Tibial nerve (tissue), 4 donors: ENCODE data around the gene SV2B. TPM values are rescaled to one million over a fixed set of nuclear protein-coding genes. Genes with fewer than 3 reads are reported as not detected.
A peak's percentile ranks its signal among the peaks of the same experiment; 100 is the strongest.

Source experiments
- DNase-seq, 2 donors: peaks; one replicate each; pipeline ENCODE4 v3.0.0-alpha.2; 2019; ENCODE audit warnings: low spot score in 2 of 2
- H3K27ac ChIP-seq, 4 donors: fragments of 200-600 bp; sonication (generic) in 3 of 4; one replicate each; pipeline ENCODE4 v1.5.1; 2017 to 2019; ENCODE audit warnings: mild to moderate bottlenecking in 1 of 4
- H3K27me3 ChIP-seq, 2 donors: fragments of 200-600 bp; sonication (generic) in 1 of 2; one replicate each; pipeline versions ENCODE4 v1.5.1 to v1.6.0; 2017 to 2019
- H3K36me3 ChIP-seq, 3 donors: fragments of 200-600 bp; sonication (generic); one replicate each; pipeline ENCODE4 v1.5.1; 2018 to 2019
- H3K4me1 ChIP-seq, 4 donors: fragments of 200-600 bp; sonication (generic) in 3 of 4; one replicate each; pipeline ENCODE4 v1.5.1; 2017 to 2019
- H3K4me3 ChIP-seq, 4 donors: fragments of 200-600 bp; sonication (generic) in 3 of 4; one replicate each; pipeline ENCODE4 v1.5.1; 2017 to 2019; ENCODE audit warnings: mild to moderate bottlenecking in 1 of 4, moderate library complexity in 1 of 4
- H3K9me3 ChIP-seq, 4 donors: fragments of 200-600 bp; sonication (generic) in 3 of 4; one replicate each; pipeline ENCODE4 v1.5.1; 2017 to 2019
- CTCF ChIP-seq, 5 experiments: fragments of 200-600 bp in 3 of 5; fragments of 450-650 bp in 2 of 5; sonication (generic) in 3 of 5; IDR thresholded peaks; one replicate each; pipeline ENCODE4 v1.5.1; 2016 to 2019; ENCODE audit warnings: antibody characterized with exemption in 5 of 5, mild to moderate bottlenecking in 3 of 5, moderate library complexity in 2 of 5
- EP300 ChIP-seq, 2 donors: sonication (generic); formaldehyde crosslinking; IDR thresholded peaks; one replicate each; pipeline ENCODE4 v1.6.1; 2017; ENCODE audit warnings: antibody characterized with exemption in 2 of 2, mild to moderate bottlenecking in 1 of 2
- POLR2A ChIP-seq, 2 donors: fragments of 450-650 bp; IDR thresholded peaks; one replicate each; pipeline ENCODE4 v1.6.1; 2017; ENCODE audit warnings: antibody characterized with exemption in 2 of 2, mild to moderate bottlenecking in 2 of 2, moderate library complexity in 2 of 2
- WGBS, 2 donors: methylation state at CpG; one replicate each; pipeline ENCODE4 v1.1.5; 2018; 5-methylcytosine and 5-hydroxymethylcytosine counted together
- total RNA-seq, 4 donors: library from RNA; depleted of rRNA; stranded (reverse); fragments of >200 nt; gene quantifications; one replicate each; pipeline ENCODE4 v1.1.0, GENCODE V29; 2016

SV2B gene
- total RNA-seq, 4 donors from 2014 or later: 8.3 to 20.5 (median 17.1) TPM

GRCh38 chr15:91264651-91265351 is 164.7 kb downstream of the SV2B start:
- peak in 1 of 2 donors; percentile 17 for DNase-seq
- peak overlapping the region in 1 of 4 donors; percentile 16 for H3K4me3 ChIP-seq
- H3K36me3 ChIP-seq: no peaks in the 10 kb centered on the region
- 62 to 69% methylated on average over 11 of the region's 11 CpGs for WGBS, 2 donors
- H3K27me3 ChIP-seq: no peaks in the 10 kb centered on the region
- no peaks in the 10 kb centered on the region for H3K9me3 ChIP-seq
- TF ChIP-seq POLR2A (IDR thresholded peaks at IDR 0.05): no peak
- no peak for TF ChIP-seq EP300 (IDR thresholded peaks at IDR 0.05)
- TF ChIP-seq CTCF (IDR thresholded peaks at IDR 0.05): no peak
- H3K4me1 ChIP-seq: peaks cover 0 to 34% (median 15%) of the 10 kb centered on the region in 4 donors
- peak overlapping the region; percentile 23 to 84 (median 53) for H3K27ac ChIP-seq

DNA sequence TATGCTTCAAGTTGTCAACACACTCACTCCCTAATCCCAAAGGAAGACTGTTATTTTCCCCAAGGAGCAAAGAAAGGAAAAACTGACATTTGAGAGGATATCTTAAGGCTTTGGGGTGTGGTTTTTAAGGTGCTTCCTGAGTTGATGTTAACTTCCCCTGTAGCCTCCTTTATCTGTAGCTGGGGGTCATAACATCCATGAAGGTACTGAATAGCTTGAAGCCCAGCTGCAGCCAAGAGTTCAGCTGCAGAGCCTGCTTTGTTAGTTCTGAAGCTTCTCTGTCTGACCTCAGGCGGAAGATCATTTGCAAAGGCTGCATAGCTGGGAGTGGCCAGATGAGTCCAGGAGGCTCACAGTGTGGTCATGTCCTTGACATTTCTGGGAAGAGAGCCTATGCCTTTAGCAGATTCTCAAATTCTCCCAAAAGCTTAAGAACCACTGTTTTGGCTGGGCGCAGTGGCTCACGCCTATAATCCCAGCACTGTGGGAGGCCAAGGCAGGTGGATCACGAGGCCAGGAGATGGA is 165.4 kb downstream of the SV2B start:
- DNase-seq: peak in 1 of 2 donors; percentile 22
- no peak for TF ChIP-seq POLR2A (IDR thresholded peaks at IDR 0.05)
- TF ChIP-seq EP300 (IDR thresholded peaks at IDR 0.05): no peak
- no peak for TF ChIP-seq CTCF (IDR thresholded peaks at IDR 0.05)
- H3K27me3 ChIP-seq: no peaks in the 10 kb centered on the region
- no peaks in the 10 kb centered on the region for H3K36me3 ChIP-seq
- H3K27ac ChIP-seq: peak overlapping the region in 3 of 4 donors; percentile 28 to 84 (median 78)
- no peak overlapping the region for H3K4me3 ChIP-seq
- H3K4me1 ChIP-seq: peaks cover 0 to 34% (median 15%) of the 10 kb centered on the region in 4 donors
- WGBS, 2 donors: 59 to 74% methylated on average over 4 of the region's 4 CpGs
- no peaks in the 10 kb centered on the region for H3K9me3 ChIP-seq

DNA sequence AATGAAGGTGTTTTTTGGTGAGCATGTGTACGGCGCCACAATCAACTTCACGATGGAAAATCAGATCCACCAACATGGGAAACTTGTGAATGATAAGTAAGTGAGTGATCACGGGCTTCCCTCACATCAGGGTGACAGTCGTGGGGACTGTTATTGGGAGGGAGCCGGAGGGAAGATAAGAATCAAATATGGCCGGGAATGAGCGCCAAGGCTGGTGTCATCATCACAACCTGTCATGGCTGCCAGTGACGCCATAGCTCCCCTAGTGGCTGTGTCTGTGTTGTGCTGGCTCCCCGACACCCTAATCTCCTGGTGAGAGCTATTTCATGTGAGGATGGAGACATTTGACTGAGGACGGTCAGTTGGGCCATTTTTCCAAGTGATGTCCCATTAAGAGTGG is 168.5 kb downstream of the SV2B start:
- Histone ChIP-seq H3K4me3 (no peak overlapping the region), H3K27me3 (no peaks in the 10 kb centered on the region), H3K9me3 (no peaks in the 10 kb centered on the region), H3K4me1 (peaks cover 0 to 33% (median 15%) of the 10 kb centered on the region in 4 donors), H3K36me3 (no peaks in the 10 kb centered on the region), H3K27ac (no peak overlapping the region)
- 86 to 87% methylated on average over 11 of the region's 11 CpGs for WGBS, 2 donors
- DNase-seq: no peak
- TF ChIP-seq CTCF (IDR thresholded peaks at IDR 0.05): no peak
- TF ChIP-seq EP300 (IDR thresholded peaks at IDR 0.05): no peak
- no peak for TF ChIP-seq POLR2A (IDR thresholded peaks at IDR 0.05)

DNA sequence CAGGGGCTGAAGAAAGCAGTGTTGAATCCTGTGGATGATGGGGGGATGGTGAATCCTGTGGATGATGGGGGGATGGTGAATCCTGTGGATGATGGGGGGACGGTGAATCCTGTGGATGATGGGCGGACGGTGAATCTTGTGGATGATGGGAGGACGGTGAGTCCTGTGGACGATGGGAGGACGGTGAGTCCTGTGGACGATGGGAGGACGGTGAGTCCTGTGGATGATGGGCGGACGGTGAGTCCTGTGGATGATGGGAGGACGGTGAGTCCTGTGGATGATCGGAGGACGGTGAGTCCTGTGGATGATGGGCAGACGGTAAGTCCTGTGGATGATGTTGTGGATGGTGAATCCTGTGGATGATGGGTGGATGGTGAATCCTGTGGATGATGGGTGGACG is 170.7 kb downstream of the SV2B start:
- Histone ChIP-seq H3K27me3 (no peaks in the 10 kb centered on the region), H3K9me3 (peaks cover 0 to 5% (median 0%) of the 10 kb centered on the region in 4 donors), H3K36me3 (no peaks in the 10 kb centered on the region), H3K4me1 (peaks cover 0 to 12% (median under 1%) of the 10 kb centered on the region in 4 donors), H3K4me3 (no peak overlapping the region), H3K27ac (no peak overlapping the region)
- DNase-seq: no peak
- TF ChIP-seq POLR2A (IDR thresholded peaks at IDR 0.05) (no peak), EP300 (IDR thresholded peaks at IDR 0.05) (no peak), CTCF (IDR thresholded peaks at IDR 0.05) (no peak)
- 81 to 88% methylated on average over 15 of the region's 15 CpGs for WGBS, 2 donors

- WGBS, 2 donors: 6% methylated on average over 8 of the region's 8 CpGs
- TF ChIP-seq CTCF (IDR thresholded peaks at IDR 0.05) (peak; percentile 67 to 87 (median 75)), EP300 (IDR thresholded peaks at IDR 0.05) (no peak)
- Histone ChIP-seq H3K4me3 (no peak overlapping the region), H3K27ac (no peak overlapping the region), H3K9me3 (peaks cover 0 to 13% (median 0%) of the 10 kb centered on the region in 4 donors), H3K36me3 (no peaks in the 10 kb centered on the region), H3K27me3 (no peaks in the 10 kb centered on the region), H3K4me1 (peaks cover 0 to 7% (median 0%) of the 10 kb centered on the region in 4 donors)
- DNase-seq: peak; percentile 38 to 74
Observed at GRCh38 chr15:91271565-91272153, 171.6 kb downstream of the SV2B start.
